OCI-LY3 (cell line): ENCODE data around the gene TMEM31.
"Not testable (repeated sequence)": the region's sequence is repeated elsewhere in the genome, so short reads cannot be mapped to it uniquely, and the experiment has no call there.

Experiments
- H2AFZ ChIP-seq: fragments of 200-600, 300-600 bp; shearing (Covaris generic); 2 replicates; pipeline ENCODE4 v1.6.0; 2014; ENCODE audit warnings: antibody characterized with exemption, low read depth, low read length
- H3K27ac ChIP-seq: fragments of 200-600, 300-600 bp; sonication (generic); 2 replicates; pipeline ENCODE4 v1.5.1; 2014; ENCODE audit warnings: mild to moderate bottlenecking, low read length, moderate library complexity, mixed read lengths
- H3K27me3 ChIP-seq: fragments of 200-600, 300-600 bp; sonication (generic); 2 replicates; pipeline ENCODE4 v1.6.1; 2014; ENCODE audit warnings: low read depth, low read length, mixed read lengths
- H3K36me3 ChIP-seq: fragments of 200-600, 300-600 bp; sonication (generic); replicated peaks from 2 replicates; pipeline ENCODE3; 2014; ENCODE audit warnings: low read depth, low read length, mixed read lengths
- H3K4me1 ChIP-seq: fragments of 300-600, 200-600 bp; sonication (generic); 2 replicates; pipeline ENCODE4 v1.6.1; 2014; ENCODE audit warnings: low read length, mixed read lengths
- H3K4me2 ChIP-seq: fragments of 200-600, 300-600 bp; sonication (generic); 2 replicates; pipeline ENCODE4 v1.6.1; 2014; ENCODE audit warnings: low read length, mixed read lengths
- H3K4me3 ChIP-seq: fragments of 300-600, 200-600 bp; sonication (generic); 2 replicates; pipeline ENCODE4 v1.5.1; 2014; ENCODE audit warnings: antibody characterized with exemption, mild to moderate bottlenecking, low read length, moderate library complexity
- H3K79me2 ChIP-seq: fragments of 300-600, 200-600 bp; shearing (Covaris generic); 2 replicates; pipeline ENCODE4 v1.6.1; 2014; ENCODE audit warnings: mild to moderate bottlenecking, low read length, mixed read lengths
- H3K9ac ChIP-seq: fragments of 300-600, 200-600 bp; shearing (Covaris generic); 2 replicates; pipeline ENCODE4 v1.6.0; 2014; ENCODE audit warnings: mild to moderate bottlenecking, low read length, moderate library complexity
- H3K9me3 ChIP-seq: fragments of 200-600, 300-600 bp; shearing (Covaris generic); 2 replicates; pipeline ENCODE4 v1.6.1; 2014; ENCODE audit warnings: low read length, mixed read lengths; ENCODE audit not compliant: insufficient read depth
- H4K20me1 ChIP-seq: fragments of 200-600, 300-600 bp; sonication (generic); 2 replicates; pipeline ENCODE4 v1.6.1; 2016; ENCODE audit warnings: low read length, mixed read lengths; ENCODE audit not compliant: insufficient read depth
- EZH2phosphoT487 ChIP-seq: fragments of 200-600 bp; shearing (Covaris generic); IDR thresholded peaks from 2 replicates; pipeline ENCODE4 v1.6.1; 2018; ENCODE audit warnings: antibody characterized with exemption, mixed run types, low read depth
- TF ChIP-seq, protein P1 (sequence below): fragments of 200-600, 300-600 bp; sonication (generic); IDR thresholded peaks from 2 replicates; pipeline ENCODE4 v1.5.1; 2014; ENCODE audit warnings: antibody characterized with exemption, low read length, low read depth

TMEM31 gene

GRCh38 chrX:103742339-103742738 lies 31.6 kb downstream of the TMEM31 start:
- Histone ChIP-seq H2AFZ (no peak overlapping the region), H3K27ac (no peak overlapping the region), H3K79me2 (no peaks in the 10 kb centered on the region), H3K9me3 (no peaks in the 10 kb centered on the region), H3K36me3 (no peaks in the 10 kb centered on the region), H4K20me1 (no peaks in the 10 kb centered on the region), H3K4me3 (no peak overlapping the region), H3K27me3 (no peaks in the 10 kb centered on the region), H3K4me1 (peaks cover 2% of the 10 kb centered on the region; the same call in 1 of the 2 replicates), H3K9ac (no peak overlapping the region), H3K4me2 (no peak overlapping the region)
- TF ChIP-seq, protein P1, sequence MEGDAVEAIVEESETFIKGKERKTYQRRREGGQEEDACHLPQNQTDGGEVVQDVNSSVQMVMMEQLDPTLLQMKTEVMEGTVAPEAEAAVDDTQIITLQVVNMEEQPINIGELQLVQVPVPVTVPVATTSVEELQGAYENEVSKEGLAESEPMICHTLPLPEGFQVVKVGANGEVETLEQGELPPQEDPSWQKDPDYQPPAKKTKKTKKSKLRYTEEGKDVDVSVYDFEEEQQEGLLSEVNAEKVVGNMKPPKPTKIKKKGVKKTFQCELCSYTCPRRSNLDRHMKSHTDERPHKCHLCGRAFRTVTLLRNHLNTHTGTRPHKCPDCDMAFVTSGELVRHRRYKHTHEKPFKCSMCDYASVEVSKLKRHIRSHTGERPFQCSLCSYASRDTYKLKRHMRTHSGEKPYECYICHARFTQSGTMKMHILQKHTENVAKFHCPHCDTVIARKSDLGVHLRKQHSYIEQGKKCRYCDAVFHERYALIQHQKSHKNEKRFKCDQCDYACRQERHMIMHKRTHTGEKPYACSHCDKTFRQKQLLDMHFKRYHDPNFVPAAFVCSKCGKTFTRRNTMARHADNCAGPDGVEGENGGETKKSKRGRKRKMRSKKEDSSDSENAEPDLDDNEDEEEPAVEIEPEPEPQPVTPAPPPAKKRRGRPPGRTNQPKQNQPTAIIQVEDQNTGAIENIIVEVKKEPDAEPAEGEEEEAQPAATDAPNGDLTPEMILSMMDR: no peak
- no peak for TF ChIP-seq EZH2phosphoT487

- Histone ChIP-seq H3K4me2 (no peak overlapping the region), H3K36me3 (no peaks in the 10 kb centered on the region), H3K27me3 (no peaks in the 10 kb centered on the region), H3K9ac (no peak overlapping the region), H3K9me3 (no peaks in the 10 kb centered on the region), H3K4me1 (no peaks in the 10 kb centered on the region; the same call in 1 of the 2 replicates), H3K79me2 (no peaks in the 10 kb centered on the region), H4K20me1 (no peaks in the 10 kb centered on the region), H3K27ac (no peak overlapping the region), H2AFZ (no peak overlapping the region), H3K4me3 (no peak overlapping the region)
- TF ChIP-seq EZH2phosphoT487: no peak
Observed at GRCh38 chrX:103747163-103747562, 36.5 kb downstream of the TMEM31 start.

- TF ChIP-seq, protein P1: no peak
- no peak for TF ChIP-seq EZH2phosphoT487
- Histone ChIP-seq H3K79me2 (no peaks in the 10 kb centered on the region), H2AFZ (no peak overlapping the region)
Observed at GRCh38 chrX:103754401-103754800, 43.7 kb downstream of the TMEM31 start.

GRCh38 chrX:103756736-103757135 lies 46.0 kb downstream of the TMEM31 start:
- Histone ChIP-seq H3K4me1 (no peaks in the 10 kb centered on the region), H4K20me1 (no peaks in the 10 kb centered on the region), H3K9ac (no peak overlapping the region), H3K4me3 (no peak overlapping the region), H3K36me3 (no peaks in the 10 kb centered on the region), H3K27ac (no peak overlapping the region), H3K4me2 (no peak overlapping the region), H2AFZ (no peak overlapping the region), H3K79me2 (no peaks in the 10 kb centered on the region), H3K9me3 (no peaks in the 10 kb centered on the region), H3K27me3 (no peaks in the 10 kb centered on the region)
- TF ChIP-seq EZH2phosphoT487: no peak
- TF ChIP-seq, protein P1: no peak

More at GRCh38 chrX:103754401-103754800, 43.7 kb downstream of the TMEM31 start:
- Histone ChIP-seq H3K9ac (no peak overlapping the region), H3K4me3 (no peak overlapping the region), H3K4me2 (no peak overlapping the region), H4K20me1 (no peaks in the 10 kb centered on the region), H3K4me1 (no peaks in the 10 kb centered on the region), H3K27me3 (no peaks in the 10 kb centered on the region), H3K36me3 (no peaks in the 10 kb centered on the region), H3K27ac (no peak overlapping the region), H3K9me3 (no peaks in the 10 kb centered on the region)

- no peaks in the 10 kb centered on the region for H3K36me3 ChIP-seq
- H2AFZ ChIP-seq: no peak overlapping the region
- H3K4me3 ChIP-seq: no peak overlapping the region
- H3K9me3 ChIP-seq: no peaks in the 10 kb centered on the region
- no peak overlapping the region for H3K4me2 ChIP-seq
- H3K79me2 ChIP-seq: no peaks in the 10 kb centered on the region
- no peaks in the 10 kb centered on the region for H3K4me1 ChIP-seq
- no peak for TF ChIP-seq EZH2phosphoT487
- TF ChIP-seq, protein P1: no peak
- H3K9ac ChIP-seq: no peak overlapping the region
- no peak overlapping the region for H3K27ac ChIP-seq
- no peaks in the 10 kb centered on the region for H4K20me1 ChIP-seq
- H3K27me3 ChIP-seq: no peaks in the 10 kb centered on the region
Observed at GRCh38 chrX:103758555-103758954, 47.8 kb downstream of the TMEM31 start.

- not testable (repeated sequence) for H3K9me3 ChIP-seq, H3K79me2 ChIP-seq, H3K27ac ChIP-seq, H3K4me3 ChIP-seq, H3K27me3 ChIP-seq, H3K36me3 ChIP-seq, H3K9ac ChIP-seq, H3K4me1 ChIP-seq, H3K4me2 ChIP-seq, H2AFZ ChIP-seq, H4K20me1 ChIP-seq
Observed at GRCh38 chrX:103763541-103763940, 52.8 kb downstream of the TMEM31 start.
